Body of pancreas (tissue), 4 donors: ENCODE results near the gene COG3. TPM values are rescaled to one million over a fixed set of nuclear protein-coding genes. Genes with fewer than 3 reads are reported as not detected.

Source experiments
- ATAC-seq: fragments of 150-250 bp; one replicate; pipeline ENCODE4 v1.9.1; 2016
- DNase-seq, 4 donors: peaks; one replicate each; pipeline ENCODE4 v3.0.0-alpha.2; 2019
- H3K27ac ChIP-seq, 4 donors: fragments of 200-600 bp; sonication (generic); 1 replicate in 3 of 4; 2 replicates in 1 of 4; pipeline versions ENCODE4 v1.5.1 to v1.6.1; 2016 to 2019; ENCODE audit warnings: mild to moderate bottlenecking in 1 of 4, mixed read lengths in 1 of 4, moderate library complexity in 1 of 4
- H3K27me3 ChIP-seq, 2 donors: fragments of 200-600 bp; sonication (generic); one replicate each; pipeline ENCODE4 v1.6.0; 2016; ENCODE audit warnings: mild to moderate bottlenecking in 1 of 2
- H3K36me3 ChIP-seq, 2 donors: fragments of 200-600 bp; sonication (generic); replicated peaks in 1 of 2; 2 replicates each; pipeline ENCODE4 v1.5.1; 2016; ENCODE audit warnings: low read depth in 2 of 2; ENCODE audit not compliant: insufficient read depth in 1 of 2
- H3K4me1 ChIP-seq: fragments of 200-600 bp; sonication (generic); one replicate; pipeline ENCODE4 v1.6.0; 2016
- H3K4me3 ChIP-seq, 2 donors: fragments of 200-600 bp; sonication (generic); 1 replicate in 1 of 2; 2 replicates in 1 of 2; pipeline ENCODE4 v1.5.1; 2016 to 2019
- H3K9me3 ChIP-seq, 3 donors: fragments of 200-600 bp; sonication (generic); 1 replicate in 2 of 3; 2 replicates in 1 of 3; pipeline ENCODE4 v1.5.1; 2016
- POLR2A ChIP-seq, 3 donors: fragments of 450-650 bp; IDR thresholded peaks; one replicate each; pipeline ENCODE4 v1.6.1; 2016; ENCODE audit warnings: antibody characterized with exemption in 3 of 3, mild to moderate bottlenecking in 2 of 3
- whole genome bisulfite sequencing, 2 donors: methylation state at CpG; one replicate each; pipeline ENCODE4 v1.1.5; 2017; 5-methylcytosine and 5-hydroxymethylcytosine counted together
- intact Hi-C: fragments of 100-400 bp; cut with DNase I; formaldehyde crosslinking; loops from one replicate; pipeline ENCODE4 v1.15.1; 2023
- total RNA-seq, 2 donors: library from RNA; depleted of rRNA; stranded (reverse); fragments of >200 nt; gene quantifications; one replicate each; pipeline ENCODE4 v1.1.0, GENCODE V29; 2016
- TF ChIP-seq, protein P1 (sequence below), 7 experiments: fragments of 450-650 bp in 4 of 7; fragments of 200-600 bp in 3 of 7; sonication (generic) in 3 of 7; IDR thresholded peaks; one replicate each; pipeline ENCODE4 v1.5.1; 2016 to 2019; ENCODE audit warnings: antibody characterized with exemption in 7 of 7

The COG3 gene
- total RNA-seq, 2 donors from 2014 or later, result 49.0 to 52.7 TPM

- TF ChIP-seq POLR2A (IDR thresholded peaks at IDR 0.05), result no peak
- TF ChIP-seq, protein P1, sequence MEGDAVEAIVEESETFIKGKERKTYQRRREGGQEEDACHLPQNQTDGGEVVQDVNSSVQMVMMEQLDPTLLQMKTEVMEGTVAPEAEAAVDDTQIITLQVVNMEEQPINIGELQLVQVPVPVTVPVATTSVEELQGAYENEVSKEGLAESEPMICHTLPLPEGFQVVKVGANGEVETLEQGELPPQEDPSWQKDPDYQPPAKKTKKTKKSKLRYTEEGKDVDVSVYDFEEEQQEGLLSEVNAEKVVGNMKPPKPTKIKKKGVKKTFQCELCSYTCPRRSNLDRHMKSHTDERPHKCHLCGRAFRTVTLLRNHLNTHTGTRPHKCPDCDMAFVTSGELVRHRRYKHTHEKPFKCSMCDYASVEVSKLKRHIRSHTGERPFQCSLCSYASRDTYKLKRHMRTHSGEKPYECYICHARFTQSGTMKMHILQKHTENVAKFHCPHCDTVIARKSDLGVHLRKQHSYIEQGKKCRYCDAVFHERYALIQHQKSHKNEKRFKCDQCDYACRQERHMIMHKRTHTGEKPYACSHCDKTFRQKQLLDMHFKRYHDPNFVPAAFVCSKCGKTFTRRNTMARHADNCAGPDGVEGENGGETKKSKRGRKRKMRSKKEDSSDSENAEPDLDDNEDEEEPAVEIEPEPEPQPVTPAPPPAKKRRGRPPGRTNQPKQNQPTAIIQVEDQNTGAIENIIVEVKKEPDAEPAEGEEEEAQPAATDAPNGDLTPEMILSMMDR (IDR thresholded peaks at IDR 0.05), result peak in 3 of 7 experiments; percentile 28 to 88 (median 33)
- intact Hi-C loops, result no loop called here
These were observed 525 bp upstream of the COG3 start for GRCh38 chr13:45464141-45464686.

GRCh38 chr13:45466359-45466758, 1.6 kb downstream of the COG3 start:
- Histone ChIP-seq H3K4me1 (peaks cover 55% of the 10 kb centered on the region), H3K4me3 (no peak overlapping the region), H3K36me3 (no peaks in the 10 kb centered on the region), H3K27me3 (no peaks in the 10 kb centered on the region), H3K27ac (peak overlapping the region in 2 of 4 donors; percentile 97), H3K9me3 (no peaks in the 10 kb centered on the region)
- 24 to 35% methylated on average over 4 of the region's 4 CpGs for WGBS, 2 donors
- DNase-seq (no peak), ATAC-seq (no peak)
- TF ChIP-seq, protein P1 (IDR thresholded peaks at IDR 0.05), result no peak
- no peak for TF ChIP-seq POLR2A (IDR thresholded peaks at IDR 0.05)
- intact Hi-C loops, result no loop called here

More at GRCh38 chr13:45464141-45464686, 525 bp upstream of the COG3 start:
- Histone ChIP-seq H3K9me3 (no peaks in the 10 kb centered on the region), H3K36me3 (no peaks in the 10 kb centered on the region), H3K4me3 (no peak overlapping the region), H3K4me1 (peaks cover 39% of the 10 kb centered on the region), H3K27me3 (no peaks in the 10 kb centered on the region), H3K27ac (peak overlapping the region; percentile 77 to 97 (median 96))
- peak in 1 of 4 donors; percentile 32 for DNase-seq
- 78 to 84% methylated on average over 9 of the region's 9 CpGs for WGBS, 2 donors
- no peak for ATAC-seq

GRCh38 chr13:45468635-45469034, 3.9 kb downstream of the COG3 start:
- H3K36me3 ChIP-seq, result no peaks in the 10 kb centered on the region
- H3K27me3 ChIP-seq, result no peaks in the 10 kb centered on the region
- peak overlapping the region in 1 of 4 donors; percentile 97 for H3K27ac ChIP-seq
- H3K4me3 ChIP-seq, result no peak overlapping the region
- DNase-seq (no peak), ATAC-seq (no peak)
- H3K4me1 ChIP-seq, result peaks cover 69% of the 10 kb centered on the region
- intact Hi-C loops, result no loop called here
- WGBS, 2 donors, result 17 to 30% methylated on average over 1 of the region's 1 CpG
- TF ChIP-seq, protein P1 (IDR thresholded peaks at IDR 0.05), result no peak
- TF ChIP-seq POLR2A (IDR thresholded peaks at IDR 0.05), result no peak
- H3K9me3 ChIP-seq, result no peaks in the 10 kb centered on the region

DNA sequence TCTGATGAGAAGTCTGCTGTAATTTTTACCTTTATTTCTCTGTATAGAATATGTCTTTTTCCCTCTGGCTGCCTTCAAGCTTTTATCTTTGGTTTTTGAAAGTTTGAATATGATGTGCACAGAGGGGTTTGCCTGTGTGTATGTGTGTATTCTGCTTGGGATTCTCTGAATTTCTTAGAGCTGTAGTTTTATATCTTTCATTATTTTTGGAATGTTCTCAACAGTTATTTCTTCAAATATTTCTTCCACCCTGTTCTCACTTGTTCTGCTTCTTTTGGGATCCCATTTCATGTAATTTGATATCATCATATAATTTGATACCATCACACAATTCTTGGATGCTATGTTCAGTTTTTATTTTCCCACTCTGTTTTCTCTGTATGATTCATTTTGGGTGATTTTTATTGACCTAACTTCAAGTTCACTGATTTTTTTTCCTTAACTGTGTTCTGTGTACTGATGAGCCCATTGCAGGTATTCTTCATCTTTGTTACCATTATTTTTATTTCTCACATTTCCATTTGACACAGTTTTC, 7.5 kb downstream of the COG3 start:
- intact Hi-C loops, result no loop called here
- H3K4me3 ChIP-seq, result no peak overlapping the region
- no peaks in the 10 kb centered on the region for H3K27me3 ChIP-seq
- H3K36me3 ChIP-seq, result peaks cover 0 to 3% of the 10 kb centered on the region in 2 donors
- H3K9me3 ChIP-seq, result no peaks in the 10 kb centered on the region
- peaks cover 57% of the 10 kb centered on the region for H3K4me1 ChIP-seq
- DNase-seq (no peak), ATAC-seq (no peak)
- TF ChIP-seq, protein P1 (IDR thresholded peaks at IDR 0.05), result no peak
- no peak for TF ChIP-seq POLR2A (IDR thresholded peaks at IDR 0.05)
- no peak overlapping the region for H3K27ac ChIP-seq

- ATAC-seq, result no peak
- intact Hi-C loops, result no loop called here
- Histone ChIP-seq H3K27me3 (no peaks in the 10 kb centered on the region), H3K4me1 (peaks cover 43% of the 10 kb centered on the region), H3K9me3 (no peaks in the 10 kb centered on the region), H3K36me3 (peaks cover 0 to 3% of the 10 kb centered on the region in 2 donors), H3K4me3 (no peak overlapping the region), H3K27ac (no peak overlapping the region)
- 54 to 58% methylated on average over 2 of the region's 2 CpGs for WGBS, 2 donors
- no peak for DNase-seq
- TF ChIP-seq, protein P1 (IDR thresholded peaks at IDR 0.05), result peak in 2 of 7 experiments; percentile 6 to 12
- no peak for TF ChIP-seq POLR2A (IDR thresholded peaks at IDR 0.05)
These were observed 8.9 kb downstream of the COG3 start for GRCh38 chr13:45473627-45474026.
